Mesenchymal stem cell (in vitro differentiated cells and primary cell): ENCODE results near the gene HYAL4.

ENCODE experiments used
- DNase-seq: peaks from one replicate; pipeline ENCODE4 v3.0.0-alpha.2; 2013
- H2AFZ ChIP-seq: one replicate; pipeline ENCODE4 v1.6.1; 2013; ENCODE audit warnings: low read depth, mild to moderate bottlenecking, control low read depth, inconsistent platforms, low read length, moderate library complexity
- H2AK5ac ChIP-seq: 2 replicates; pipeline ENCODE4 v1.6.1; 2013; ENCODE audit warnings: low read length, moderate library complexity, mild to moderate bottlenecking, inconsistent platforms; ENCODE audit not compliant: severe bottlenecking
- H2BK120ac ChIP-seq: one replicate; pipeline ENCODE4 v1.6.1; 2013; ENCODE audit warnings: low read depth, mild to moderate bottlenecking, inconsistent platforms, low read length, moderate library complexity
- H2BK12ac ChIP-seq, 2 experiments: one replicate each; pipeline ENCODE4 v1.6.1; 2013; ENCODE audit warnings: inconsistent platforms in 2 of 2, low read length in 2 of 2, mild to moderate bottlenecking in 2 of 2, moderate library complexity in 2 of 2, control low read depth in 1 of 2
- H2BK15ac ChIP-seq: one replicate; pipeline ENCODE4 v1.6.1; 2013; ENCODE audit warnings: mild to moderate bottlenecking, low read depth, inconsistent platforms; ENCODE audit not compliant: poor library complexity, severe bottlenecking
- H2BK5ac ChIP-seq: 2 replicates; pipeline ENCODE4 v1.6.1; 2013; ENCODE audit warnings: low read depth, mild to moderate bottlenecking, low read length, control low read depth, inconsistent platforms; ENCODE audit not compliant: poor library complexity, severe bottlenecking
- H3K14ac ChIP-seq, 2 experiments: one replicate each; pipeline ENCODE4 v1.6.1; 2013; ENCODE audit warnings: inconsistent platforms in 2 of 2, low read length in 2 of 2, control low read depth in 1 of 2, mild to moderate bottlenecking in 1 of 2, moderate library complexity in 1 of 2
- H3K18ac ChIP-seq, 2 experiments: one replicate each; pipeline ENCODE4 v1.6.1; 2013; ENCODE audit warnings: inconsistent platforms in 2 of 2, low read length in 2 of 2, control low read depth in 1 of 2, low read depth in 1 of 2, mild to moderate bottlenecking in 1 of 2
- H3K23ac ChIP-seq, 2 experiments: one replicate each; pipeline ENCODE4 v1.6.1; 2013; ENCODE audit warnings: inconsistent platforms in 2 of 2, low read length in 2 of 2, mild to moderate bottlenecking in 2 of 2, moderate library complexity in 2 of 2, control low read depth in 1 of 2
- H3K27ac ChIP-seq: 2 replicates; pipeline ENCODE4 v1.5.1; 2013; ENCODE audit warnings: mild to moderate bottlenecking, moderate library complexity, low read length, control low read depth, inconsistent platforms; ENCODE audit not compliant: poor library complexity, severe bottlenecking
- H3K27me3 ChIP-seq, 2 experiments: 2 replicates each; pipeline versions ENCODE4 v1.6.1 to v1.7.0; 2013; ENCODE audit warnings: low read length in 2 of 2, mild to moderate bottlenecking in 2 of 2, moderate library complexity in 2 of 2, control low read depth in 1 of 2, inconsistent platforms in 1 of 2; ENCODE audit not compliant: control insufficient read depth in 1 of 2, insufficient read depth in 1 of 2
- H3K36me3 ChIP-seq, 2 experiments: 2 replicates each; pipeline versions ENCODE4 v1.6.1 to v1.7.0; 2013; ENCODE audit warnings: low read length in 2 of 2, control low read depth in 1 of 2, inconsistent platforms in 1 of 2, low read depth in 1 of 2, mild to moderate bottlenecking in 1 of 2; ENCODE audit not compliant: insufficient read depth in 2 of 2, control insufficient read depth in 1 of 2
- H3K4ac ChIP-seq, 2 experiments: one replicate each; pipeline ENCODE4 v1.6.1; 2013; ENCODE audit warnings: inconsistent platforms in 2 of 2, low read length in 2 of 2, mild to moderate bottlenecking in 2 of 2, moderate library complexity in 2 of 2, control low read depth in 1 of 2, low read depth in 1 of 2
- H3K4me1 ChIP-seq: 2 replicates; pipeline ENCODE4 v1.6.1; 2013; ENCODE audit warnings: low read depth, low read length, control low read depth; ENCODE audit not compliant: control insufficient read depth, insufficient read depth
- H3K4me2 ChIP-seq: 2 replicates; pipeline ENCODE4 v1.6.1; 2013; ENCODE audit warnings: low read length, mild to moderate bottlenecking, inconsistent platforms; ENCODE audit not compliant: poor library complexity, severe bottlenecking
- H3K4me3 ChIP-seq, 2 experiments: 2 replicates each; pipeline versions ENCODE4 v1.5.1 to v1.7.0; 2013; ENCODE audit warnings: low read length in 2 of 2, mild to moderate bottlenecking in 2 of 2, control low read depth in 1 of 2, low read depth in 1 of 2; ENCODE audit not compliant: insufficient read depth in 1 of 2
- H3K79me1 ChIP-seq: replicated peaks from 2 replicates; pipeline ENCODE4 v1.6.1; 2013; ENCODE audit warnings: mild to moderate bottlenecking, control low read depth, low read length, inconsistent platforms; ENCODE audit not compliant: poor library complexity, severe bottlenecking
- H3K9ac ChIP-seq: 2 replicates; pipeline ENCODE4 v1.7.0; 2013; ENCODE audit warnings: mild to moderate bottlenecking, low read length, moderate library complexity
- H3K9me3 ChIP-seq: 2 replicates; pipeline ENCODE4 v1.7.0; 2013; ENCODE audit warnings: mild to moderate bottlenecking, low read length; ENCODE audit not compliant: control insufficient read depth
- H4K8ac ChIP-seq: one replicate; pipeline ENCODE4 v1.6.1; 2013; ENCODE audit warnings: inconsistent platforms, mild to moderate bottlenecking, low read length, moderate library complexity
- H4K91ac ChIP-seq: one replicate; pipeline ENCODE4 v1.6.1; 2013; ENCODE audit warnings: mild to moderate bottlenecking, low read length, inconsistent platforms
- WGBS: methylation state at CpG from one replicate; pipeline ENCODE4 v1.1.7; 2013; ENCODE audit warnings: mixed read lengths; 5-methylcytosine and 5-hydroxymethylcytosine counted together

Gene HYAL4

DNA sequence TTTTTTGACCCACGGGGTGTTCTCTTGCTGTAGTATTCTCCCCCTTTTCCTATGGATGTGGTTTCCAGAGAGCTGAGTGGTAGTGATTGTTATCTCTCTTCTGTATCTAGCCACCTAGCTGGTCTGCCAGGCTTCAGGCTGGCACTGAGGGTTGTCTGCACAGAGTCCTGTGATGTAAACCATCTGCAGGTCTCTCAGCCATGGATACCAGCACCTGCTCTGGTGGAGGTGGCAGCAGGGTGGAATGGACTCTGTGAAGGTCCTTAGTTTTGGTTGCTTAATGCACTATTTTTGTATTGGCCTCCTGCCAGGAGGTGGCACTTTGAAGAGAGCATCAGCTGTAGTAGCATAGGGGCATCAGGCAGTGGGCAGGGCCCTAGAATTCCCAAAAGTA, 851 bp downstream of the HYAL4 start:
- Histone ChIP-seq H4K8ac (no peak overlapping the region), H3K18ac (no peak overlapping the region), H2AFZ (no peak overlapping the region), H3K14ac (no peak overlapping the region), H2BK12ac (no peak overlapping the region), H3K9ac (no peak overlapping the region), H4K91ac (no peak overlapping the region), H3K4me1 (peaks cover 5% of the 10 kb centered on the region), H2BK5ac (no peak overlapping the region), H3K4me2 (no peak overlapping the region), H3K27ac (no peak overlapping the region), H3K23ac (no peak overlapping the region), H2BK15ac (no peak overlapping the region), H3K4me3 (no peak overlapping the region), H2BK120ac (no peak overlapping the region), H3K4ac (no peak overlapping the region), H3K9me3 (no peaks in the 10 kb centered on the region), H2AK5ac (no peak overlapping the region), H3K27me3 (no peaks in the 10 kb centered on the region), H3K79me1 (no peaks in the 10 kb centered on the region), H3K36me3 (no peaks in the 10 kb centered on the region)
- WGBS: 89% methylated on average over 1 of the region's 1 CpG
- DNase-seq: no peak

DNA sequence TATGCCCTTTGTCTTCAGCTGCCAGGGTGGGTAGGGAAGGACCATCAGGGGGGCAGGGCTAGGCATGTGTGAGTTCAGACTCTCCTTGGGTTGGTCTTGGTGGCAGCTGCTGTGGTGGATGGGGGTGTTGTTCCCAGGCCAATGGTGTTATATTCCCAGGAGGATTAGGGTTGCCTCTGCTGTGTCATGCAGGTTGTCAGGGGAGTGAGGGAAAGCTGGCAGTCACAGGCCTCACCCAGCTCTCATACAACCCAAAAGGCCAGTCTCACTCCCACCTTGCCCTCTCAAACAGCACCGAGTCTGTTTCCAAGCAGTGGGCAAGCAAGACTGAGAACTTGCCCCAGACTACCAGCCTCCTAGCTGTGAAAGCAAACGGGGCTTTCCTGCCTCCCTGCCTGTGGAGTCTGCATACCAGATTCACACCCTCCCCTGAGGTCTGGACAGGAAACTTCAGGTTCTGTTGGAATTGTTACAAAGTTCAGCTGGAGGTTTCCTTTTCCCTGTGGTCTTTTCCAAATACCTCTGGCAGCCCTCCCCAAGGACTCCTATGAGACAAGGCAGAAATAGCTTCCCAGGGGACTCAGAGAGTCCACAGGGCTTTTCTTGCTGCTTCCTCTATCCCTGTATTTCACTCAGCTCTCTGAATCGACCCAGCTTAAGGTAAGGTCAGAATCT, 1.4 kb downstream of the HYAL4 start:
- WGBS: 53% methylated on average over 3 of the region's 3 CpGs
- Histone ChIP-seq H3K4me3 (no peak overlapping the region), H2AFZ (no peak overlapping the region)

DNA sequence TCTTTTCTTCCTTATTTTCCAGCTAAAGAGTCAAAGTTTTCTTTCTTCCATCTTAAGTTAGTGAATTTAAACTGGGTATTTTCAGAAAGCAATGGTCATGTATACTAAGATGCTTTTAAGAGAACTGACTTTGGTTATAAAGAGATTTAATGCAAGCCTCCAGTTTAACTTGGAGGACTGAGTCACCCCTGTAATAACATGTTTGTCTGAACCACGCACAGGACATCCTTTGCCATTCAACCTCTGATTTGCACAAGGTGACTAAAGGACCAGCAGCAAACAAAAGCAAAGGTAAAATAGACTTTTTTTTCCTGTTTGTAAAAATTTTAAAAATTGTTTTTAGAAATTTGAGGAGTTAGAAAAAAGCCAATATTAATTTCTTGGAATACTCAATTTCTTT, 2.9 kb downstream of the HYAL4 start:
- Histone ChIP-seq H2BK12ac (no peak overlapping the region), H2AFZ (no peak overlapping the region), H3K4me1 (peaks cover 5% of the 10 kb centered on the region), H3K27ac (no peak overlapping the region), H2BK5ac (no peak overlapping the region), H3K14ac (no peak overlapping the region), H2AK5ac (no peak overlapping the region), H3K36me3 (no peaks in the 10 kb centered on the region), H2BK120ac (no peak overlapping the region), H3K4me3 (no peak overlapping the region), H3K27me3 (no peaks in the 10 kb centered on the region), H3K18ac (no peak overlapping the region), H3K79me1 (no peaks in the 10 kb centered on the region), H3K23ac (no peak overlapping the region), H4K91ac (no peak overlapping the region), H3K4me2 (no peak overlapping the region), H3K9ac (no peak overlapping the region), H4K8ac (no peak overlapping the region), H3K9me3 (no peaks in the 10 kb centered on the region), H2BK15ac (no peak overlapping the region), H3K4ac (no peak overlapping the region)
- 91% methylated on average over 1 of the region's 1 CpG for WGBS
- no peak for DNase-seq

More for the DNA sequence above, 1.4 kb downstream of the HYAL4 start:
- DNase-seq: no peak
- no peaks in the 10 kb centered on the region for H3K9me3 ChIP-seq
- no peak overlapping the region for H3K4ac ChIP-seq
- no peak overlapping the region for H4K91ac ChIP-seq
- H2BK120ac ChIP-seq: no peak overlapping the region
- no peak overlapping the region for H2BK15ac ChIP-seq
- H2BK12ac ChIP-seq: no peak overlapping the region
- H3K4me1 ChIP-seq: peaks cover 5% of the 10 kb centered on the region
- H3K23ac ChIP-seq: no peak overlapping the region
- no peak overlapping the region for H3K14ac ChIP-seq
- H3K9ac ChIP-seq: no peak overlapping the region
- no peak overlapping the region for H3K27ac ChIP-seq
- no peak overlapping the region for H3K4me2 ChIP-seq
- H3K27me3 ChIP-seq: no peaks in the 10 kb centered on the region
- H2BK5ac ChIP-seq: no peak overlapping the region
- H2AK5ac ChIP-seq: no peak overlapping the region
- H3K79me1 ChIP-seq: no peaks in the 10 kb centered on the region
- H3K36me3 ChIP-seq: no peaks in the 10 kb centered on the region
- no peak overlapping the region for H3K18ac ChIP-seq
- H4K8ac ChIP-seq: no peak overlapping the region

DNA sequence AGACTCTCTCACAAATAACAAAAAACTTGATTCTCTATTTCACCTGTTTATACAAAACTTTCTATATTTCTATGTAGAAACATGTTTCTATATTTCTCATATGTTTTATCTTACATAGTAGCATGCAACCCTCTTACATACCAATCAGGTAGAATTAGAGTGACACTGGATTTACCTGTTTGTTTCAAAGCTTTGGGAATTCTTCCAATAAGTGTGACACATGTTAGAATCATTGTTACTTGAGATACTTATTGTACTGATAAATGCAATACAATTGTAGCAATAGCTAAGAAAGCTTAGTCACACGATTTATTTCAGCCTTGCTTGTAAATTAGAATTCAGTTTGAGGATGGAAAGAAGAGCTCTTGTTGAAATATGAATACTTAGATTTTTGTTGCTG, 4.9 kb downstream of the HYAL4 start:
- no peak overlapping the region for H3K27ac ChIP-seq
- H2BK12ac ChIP-seq: no peak overlapping the region
- H3K4me3 ChIP-seq: no peak overlapping the region
- no peaks in the 10 kb centered on the region for H3K9me3 ChIP-seq
- WGBS: 100% methylated on average over 1 of the region's 1 CpG
- no peak overlapping the region for H3K18ac ChIP-seq
- no peaks in the 10 kb centered on the region for H3K36me3 ChIP-seq
- H4K91ac ChIP-seq: no peak overlapping the region
- DNase-seq: no peak
- no peak overlapping the region for H2AFZ ChIP-seq
- no peak overlapping the region for H2AK5ac ChIP-seq
- H3K23ac ChIP-seq: no peak overlapping the region
- H3K4ac ChIP-seq: no peak overlapping the region
- no peak overlapping the region for H3K9ac ChIP-seq
- no peak overlapping the region for H3K4me2 ChIP-seq
- H3K79me1 ChIP-seq: no peaks in the 10 kb centered on the region
- H2BK120ac ChIP-seq: no peak overlapping the region
- peaks cover 5% of the 10 kb centered on the region for H3K4me1 ChIP-seq
- H3K27me3 ChIP-seq: no peaks in the 10 kb centered on the region
- H3K14ac ChIP-seq: no peak overlapping the region
- no peak overlapping the region for H4K8ac ChIP-seq
- no peak overlapping the region for H2BK5ac ChIP-seq
- H2BK15ac ChIP-seq: no peak overlapping the region
